Measurements from ENCODE around the gene SYNRG. TPM values are rescaled to one million over a fixed set of nuclear protein-coding genes. Genes with fewer than 3 reads are reported as not detected.
A peak's percentile ranks its signal among the peaks of the same experiment; 100 is the strongest.
"Not testable (repeated sequence)": the region's sequence is repeated elsewhere in the genome, so short reads cannot be mapped to it uniquely, and the experiment has no call there.

The SYNRG gene
- total and polyA plus RNA-seq, 5 donors from 2014 or later = 72.0 to 118 (median 74.5) TPM

GRCh38 chr17:37610971-37611370 lies 1.8 kb upstream of the SYNRG start:
- no peaks in the 10 kb centered on the region for H3K27me3 Mint-ChIP-seq
- ATAC-seq (ENCODE audit: low read depth in 2 of 2) (no peak), DNase-seq (no peak)
- peaks cover 4% of the 10 kb centered on the region for H3K36me3 Mint-ChIP-seq
- Histone ChIP-seq H3K27me3 (ENCODE audit: control insufficient read depth, insufficient read depth, low read length) (no peaks in the 10 kb centered on the region), H3K36me3 (ENCODE audit: control insufficient read depth, insufficient read depth, low read length) (peaks cover 24% of the 10 kb centered on the region), H3K9me3 (ENCODE audit: control insufficient read depth in 2 of 2, low read length in 2 of 2) (no peaks in the 10 kb centered on the region), H3K4me3 (ENCODE audit: low read depth, low read length) (no peak overlapping the region), H3K4me1 (ENCODE audit: control insufficient read depth, insufficient read depth, low read length, poor library complexity, severe bottlenecking) (peaks cover 33% of the 10 kb centered on the region), H3K27ac (ENCODE audit: insufficient read depth, low read length, poor library complexity, severe bottlenecking) (no peak overlapping the region)
- no peaks in the 10 kb centered on the region for H3K9me3 Mint-ChIP-seq
- H3K4me3 Mint-ChIP-seq = peak overlapping the region; percentile 22 to 94 (median 61)
- H3K4me1 Mint-ChIP-seq = peaks cover 11 to 26% (median 23%) of the 10 kb centered on the region in 4 donors
- peak overlapping the region in 2 of 3 donors; percentile 67 to 76 for H3K27ac Mint-ChIP-seq

GRCh38 chr17:37610041-37610420 lies 813 bp upstream of the SYNRG start:
- Mint-ChIP-seq H3K4me3 (peak overlapping the region; percentile 93 to 97 (median 95)), H3K27ac (peak overlapping the region; percentile 26 to 94 (median 93)), H3K4me1 (peaks cover 18 to 36% (median 33%) of the 10 kb centered on the region in 4 donors)
- not testable (repeated sequence) for H3K27me3 Mint-ChIP-seq; H3K36me3 Mint-ChIP-seq; H3K9me3 Mint-ChIP-seq; H3K27me3 ChIP-seq (ENCODE audit: control insufficient read depth, insufficient read depth, low read length); DNase-seq; H3K9me3 ChIP-seq (ENCODE audit: control insufficient read depth in 2 of 2, low read length in 2 of 2); ATAC-seq (ENCODE audit: low read depth in 2 of 2)
- H3K4me3 ChIP-seq (ENCODE audit: low read depth, low read length) = peak overlapping the region; percentile 93
- H3K27ac ChIP-seq (ENCODE audit: insufficient read depth, low read length, poor library complexity, severe bottlenecking) = peak overlapping the region; percentile 89
- peaks cover 18% of the 10 kb centered on the region for H3K36me3 ChIP-seq (ENCODE audit: control insufficient read depth, insufficient read depth, low read length)
- peaks cover 42% of the 10 kb centered on the region for H3K4me1 ChIP-seq (ENCODE audit: control insufficient read depth, insufficient read depth, low read length, poor library complexity, severe bottlenecking)

DNA sequence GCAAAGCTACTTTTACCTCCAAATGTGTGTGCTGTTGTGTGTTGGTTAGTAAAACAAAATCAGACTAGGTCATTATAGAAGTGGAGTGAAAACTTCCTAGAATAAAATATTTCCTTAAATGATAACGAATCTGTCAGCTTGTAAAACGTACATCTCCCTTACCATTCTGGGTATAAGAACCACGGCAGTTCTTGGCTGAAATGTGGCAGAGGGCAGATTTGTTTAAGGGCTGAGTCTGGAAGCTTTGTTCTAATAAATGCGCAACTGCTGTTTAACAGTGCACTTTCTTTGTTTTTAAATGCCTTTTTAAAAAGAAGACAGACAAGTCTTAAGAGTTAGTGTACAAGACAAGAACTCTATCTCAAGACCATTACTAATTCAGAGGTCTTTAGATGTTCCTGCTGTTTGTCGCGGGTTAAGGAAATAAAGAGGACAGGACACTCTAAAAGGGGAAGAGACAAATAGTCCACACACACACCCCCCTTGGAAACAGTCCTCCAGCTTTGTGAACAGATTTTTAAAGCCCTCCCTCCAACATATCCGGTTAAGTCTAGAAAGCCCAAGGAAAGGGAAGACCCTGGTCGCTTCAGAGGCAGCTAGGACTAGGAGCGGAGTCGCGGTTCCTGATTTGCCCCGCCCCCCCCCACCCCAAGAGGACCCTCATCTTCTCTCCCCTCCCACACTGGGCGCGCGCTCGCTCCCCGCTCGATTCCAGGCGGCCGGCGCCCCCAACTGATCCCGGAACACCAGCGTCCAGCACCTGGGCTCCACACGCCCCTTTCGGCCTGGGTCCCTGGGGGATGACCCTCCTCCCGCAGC lies 658 bp downstream of the SYNRG start:
- H3K27me3 ChIP-seq (ENCODE audit: control insufficient read depth, insufficient read depth, low read length) = no peaks in the 10 kb centered on the region
- Mint-ChIP-seq H3K27me3 (no peaks in the 10 kb centered on the region), H3K4me3 (peak overlapping the region; percentile 93 to 97 (median 95)), H3K4me1 (peaks cover 26 to 49% (median 44%) of the 10 kb centered on the region in 4 donors), H3K27ac (peak overlapping the region; percentile 92 to 95 (median 93)), H3K9me3 (no peaks in the 10 kb centered on the region), H3K36me3 (peaks cover 13% of the 10 kb centered on the region)
- peak in 1 of 2 donors; percentile 1 for ATAC-seq (ENCODE audit: low read depth in 2 of 2)
- no peaks in the 10 kb centered on the region for H3K9me3 ChIP-seq (ENCODE audit: control insufficient read depth in 2 of 2, low read length in 2 of 2)
- peaks cover 56% of the 10 kb centered on the region for H3K4me1 ChIP-seq (ENCODE audit: control insufficient read depth, insufficient read depth, low read length, poor library complexity, severe bottlenecking)
- H3K36me3 ChIP-seq (ENCODE audit: control insufficient read depth, insufficient read depth, low read length) = peaks cover 7% of the 10 kb centered on the region
- peak overlapping the region; percentile 100 for H3K4me3 ChIP-seq (ENCODE audit: low read depth, low read length)
- peak in 1 of 3 donors; percentile 43 for DNase-seq
- peak overlapping the region; percentile 89 for H3K27ac ChIP-seq (ENCODE audit: insufficient read depth, low read length, poor library complexity, severe bottlenecking)

DNA sequence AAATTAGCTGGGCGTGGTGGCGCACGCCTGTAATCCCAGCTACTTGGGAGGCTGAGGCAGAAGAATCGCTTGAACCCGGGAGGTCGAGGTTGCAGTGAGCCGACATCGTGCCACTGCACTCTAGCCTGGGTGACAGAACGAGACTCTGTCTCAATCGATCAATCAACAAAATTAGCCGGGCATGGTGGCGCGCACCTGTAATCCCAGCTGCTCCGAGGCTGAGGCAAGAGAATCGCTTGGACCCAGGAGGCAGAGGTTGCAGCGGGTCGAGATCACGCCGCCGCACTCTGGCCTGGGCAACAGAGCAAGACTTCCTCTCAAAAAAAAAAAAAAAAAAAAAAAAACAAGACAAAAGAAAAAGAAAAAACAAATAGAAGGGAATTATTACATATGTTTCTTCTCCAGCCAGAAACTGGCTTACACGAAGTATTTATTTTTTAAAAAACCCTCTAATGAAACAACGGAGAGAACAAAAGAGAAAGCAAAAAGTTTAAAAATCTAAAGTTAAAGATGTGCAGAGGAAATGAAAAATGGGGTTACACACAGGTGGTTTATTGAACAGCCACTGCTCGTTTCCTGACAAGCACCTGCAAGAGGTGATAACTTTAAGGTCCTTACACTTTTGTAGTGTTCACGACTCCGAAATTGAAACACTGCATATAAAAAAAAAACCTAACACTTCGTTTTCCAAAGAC lies 1.4 kb downstream of the SYNRG start:
- Mint-ChIP-seq H3K36me3 (peaks cover 13% of the 10 kb centered on the region), H3K4me1 (peaks cover 32 to 57% (median 47%) of the 10 kb centered on the region in 4 donors), H3K9me3 (no peaks in the 10 kb centered on the region), H3K27me3 (no peaks in the 10 kb centered on the region), H3K4me3 (peak overlapping the region; percentile 93 to 97 (median 95)), H3K27ac (peak overlapping the region; percentile 92 to 95 (median 93))
- Histone ChIP-seq H3K9me3 (ENCODE audit: control insufficient read depth in 2 of 2, low read length in 2 of 2) (no peaks in the 10 kb centered on the region), H3K27me3 (ENCODE audit: control insufficient read depth, insufficient read depth, low read length) (no peaks in the 10 kb centered on the region), H3K4me1 (ENCODE audit: control insufficient read depth, insufficient read depth, low read length, poor library complexity, severe bottlenecking) (peaks cover 57% of the 10 kb centered on the region), H3K27ac (ENCODE audit: insufficient read depth, low read length, poor library complexity, severe bottlenecking) (peak overlapping the region; percentile 89), H3K4me3 (ENCODE audit: low read depth, low read length) (peak overlapping the region; percentile 100), H3K36me3 (ENCODE audit: control insufficient read depth, insufficient read depth, low read length) (peaks cover 4% of the 10 kb centered on the region)
- DNase-seq (peak in 2 of 3 donors; percentile 71 to 78), ATAC-seq (ENCODE audit: low read depth in 2 of 2) (peak; percentile 26)

DNA sequence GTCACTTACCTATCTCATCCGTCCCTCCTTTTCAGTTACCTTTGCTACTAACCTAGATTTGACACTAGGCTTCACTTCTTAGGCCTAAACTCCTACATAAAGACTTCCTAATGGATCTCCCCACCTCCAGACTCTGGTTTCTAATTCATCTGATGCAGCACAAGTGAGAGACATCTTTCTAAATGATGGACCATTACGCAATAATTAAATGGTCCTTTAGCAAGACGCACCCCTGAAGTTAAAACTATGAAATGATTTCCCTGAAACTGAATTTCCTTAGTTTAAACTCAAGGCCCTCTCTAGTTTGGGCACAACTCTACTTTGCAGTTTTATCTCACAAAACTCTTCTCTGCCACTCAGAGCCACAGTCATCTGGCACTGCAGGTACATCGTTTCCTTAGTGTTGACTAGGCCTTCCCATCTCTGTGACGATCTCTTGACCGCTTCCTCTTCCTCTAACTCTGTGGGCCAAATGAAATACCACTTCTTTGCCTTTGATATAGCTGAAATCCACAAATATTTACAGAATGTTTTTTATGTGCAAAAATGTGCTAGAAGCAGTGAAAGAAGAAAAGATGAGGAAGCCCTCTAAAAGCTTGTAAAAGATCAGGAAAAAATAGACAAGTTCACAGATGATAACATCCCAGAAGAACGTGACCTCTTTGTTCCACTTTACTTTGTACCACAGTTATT lies 3.3 kb downstream of the SYNRG start:
- Mint-ChIP-seq H3K27ac (peak overlapping the region; percentile 86 to 93 (median 87)), H3K27me3 (no peaks in the 10 kb centered on the region), H3K9me3 (no peaks in the 10 kb centered on the region), H3K4me3 (peak overlapping the region; percentile 93 to 97 (median 95)), H3K36me3 (peaks cover 13% of the 10 kb centered on the region), H3K4me1 (peaks cover 37 to 66% (median 54%) of the 10 kb centered on the region in 4 donors)
- Histone ChIP-seq H3K27me3 (ENCODE audit: control insufficient read depth, insufficient read depth, low read length) (no peaks in the 10 kb centered on the region), H3K27ac (ENCODE audit: insufficient read depth, low read length, poor library complexity, severe bottlenecking) (peak overlapping the region; percentile 89), H3K4me3 (ENCODE audit: low read depth, low read length) (peak overlapping the region; percentile 100), H3K9me3 (ENCODE audit: control insufficient read depth in 2 of 2, low read length in 2 of 2) (no peaks in the 10 kb centered on the region), H3K36me3 (ENCODE audit: control insufficient read depth, insufficient read depth, low read length) (peaks cover 9% of the 10 kb centered on the region), H3K4me1 (ENCODE audit: control insufficient read depth, insufficient read depth, low read length, poor library complexity, severe bottlenecking) (peaks cover 63% of the 10 kb centered on the region)
- DNase-seq (peak in 2 of 3 donors; percentile 48 to 83), ATAC-seq (ENCODE audit: low read depth in 2 of 2) (peak in 1 of 2 donors; percentile 20)

GRCh38 chr17:37605081-37605480 lies 4.1 kb downstream of the SYNRG start:
- peak overlapping the region; percentile 86 to 93 (median 87) for H3K27ac Mint-ChIP-seq
- peaks cover 15% of the 10 kb centered on the region for H3K36me3 ChIP-seq (ENCODE audit: control insufficient read depth, insufficient read depth, low read length)
- peak overlapping the region; percentile 100 for H3K4me3 ChIP-seq (ENCODE audit: low read depth, low read length)
- DNase-seq (no peak), ATAC-seq (ENCODE audit: low read depth in 2 of 2) (no peak)
- H3K36me3 Mint-ChIP-seq = peaks cover 18% of the 10 kb centered on the region
- no peaks in the 10 kb centered on the region for H3K27me3 ChIP-seq (ENCODE audit: control insufficient read depth, insufficient read depth, low read length)
- no peaks in the 10 kb centered on the region for H3K9me3 ChIP-seq (ENCODE audit: control insufficient read depth in 2 of 2, low read length in 2 of 2)
- H3K4me1 ChIP-seq (ENCODE audit: control insufficient read depth, insufficient read depth, low read length, poor library complexity, severe bottlenecking) = peaks cover 63% of the 10 kb centered on the region
- peaks cover 43 to 74% (median 58%) of the 10 kb centered on the region in 4 donors for H3K4me1 Mint-ChIP-seq
- peak overlapping the region; percentile 89 for H3K27ac ChIP-seq (ENCODE audit: insufficient read depth, low read length, poor library complexity, severe bottlenecking)
- H3K27me3 Mint-ChIP-seq = no peaks in the 10 kb centered on the region
- no peaks in the 10 kb centered on the region for H3K9me3 Mint-ChIP-seq
- peak overlapping the region; percentile 93 to 97 (median 95) for H3K4me3 Mint-ChIP-seq

DNA sequence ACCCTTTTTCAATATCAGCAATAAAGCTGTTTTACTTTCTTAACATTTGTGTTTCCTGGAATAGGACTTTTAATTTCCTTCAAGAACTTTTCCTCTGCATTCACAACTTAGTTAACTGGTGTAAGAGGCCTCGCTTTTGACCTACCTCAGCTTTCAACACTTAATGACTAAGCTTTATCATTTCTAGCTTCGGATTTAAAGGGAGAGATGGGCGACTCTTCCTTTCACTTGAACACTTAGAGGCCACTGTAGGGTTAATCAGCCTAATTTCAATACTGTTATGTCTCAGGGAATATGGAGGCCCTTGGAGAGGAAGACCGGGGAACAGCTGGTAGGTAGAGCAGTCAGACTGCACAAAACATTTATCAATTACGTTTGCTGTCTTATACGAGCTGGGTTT lies 4.7 kb downstream of the SYNRG start:
- peaks cover 20% of the 10 kb centered on the region for H3K36me3 ChIP-seq (ENCODE audit: control insufficient read depth, insufficient read depth, low read length)
- Mint-ChIP-seq H3K4me3 (peak overlapping the region; percentile 93 to 97 (median 95)), H3K36me3 (peaks cover 18% of the 10 kb centered on the region), H3K27ac (peak overlapping the region; percentile 86 to 93 (median 87)), H3K9me3 (no peaks in the 10 kb centered on the region), H3K4me1 (peaks cover 44 to 73% (median 55%) of the 10 kb centered on the region in 4 donors), H3K27me3 (no peaks in the 10 kb centered on the region)
- ATAC-seq (ENCODE audit: low read depth in 2 of 2) (no peak), DNase-seq (peak in 1 of 3 donors; percentile 9)
- H3K4me3 ChIP-seq (ENCODE audit: low read depth, low read length) = peak overlapping the region; percentile 100
- no peaks in the 10 kb centered on the region for H3K27me3 ChIP-seq (ENCODE audit: control insufficient read depth, insufficient read depth, low read length)
- H3K4me1 ChIP-seq (ENCODE audit: control insufficient read depth, insufficient read depth, low read length, poor library complexity, severe bottlenecking) = peaks cover 62% of the 10 kb centered on the region
- H3K27ac ChIP-seq (ENCODE audit: insufficient read depth, low read length, poor library complexity, severe bottlenecking) = peak overlapping the region; percentile 53
- no peaks in the 10 kb centered on the region for H3K9me3 ChIP-seq (ENCODE audit: control insufficient read depth in 2 of 2, low read length in 2 of 2)
